HG02938 (cell line): Measurements from ENCODE around the gene WDR7.

Source experiments
- ATAC-seq: cut with Tn5 transposase; IDR thresholded peaks from one replicate; pipeline ENCODE4 v1.9.1; 2021; ENCODE audit warnings: mild to moderate bottlenecking, moderate library complexity; ENCODE audit not compliant: unreplicated experiment

Gene WDR7

DNA sequence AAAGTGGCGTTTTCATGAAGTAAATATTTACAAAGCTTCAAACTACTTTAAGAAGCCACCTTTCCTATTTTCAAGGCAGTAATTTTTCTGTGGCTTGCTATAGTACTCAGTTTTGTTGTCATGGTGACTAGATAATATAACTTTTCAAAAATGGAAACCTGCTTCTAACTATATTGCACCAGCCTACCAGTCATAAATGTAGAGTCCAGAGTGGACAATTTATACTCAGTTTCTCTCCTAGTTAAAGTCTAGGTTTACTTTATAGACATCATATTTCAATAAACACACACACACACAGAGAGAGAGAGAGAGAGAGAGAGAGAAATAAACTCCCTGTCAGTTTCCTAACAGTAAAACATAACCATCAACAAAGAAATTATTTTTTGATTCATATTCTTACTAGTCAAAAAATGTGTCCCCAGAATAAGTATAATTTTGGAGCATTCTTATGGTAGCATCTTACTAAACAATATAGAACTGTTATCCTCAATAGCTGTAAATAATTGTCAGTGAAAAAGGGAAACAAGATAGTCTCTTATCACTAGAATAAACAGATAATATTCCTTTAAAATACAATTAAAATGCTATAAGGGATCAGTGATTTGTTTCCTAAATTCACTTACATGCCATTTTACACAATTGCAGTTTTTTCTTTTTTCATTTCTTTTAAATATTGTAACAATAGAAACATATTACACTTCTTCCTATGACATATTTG, 332.3 kb downstream of the WDR7 start:
- no peak for ATAC-seq

DNA sequence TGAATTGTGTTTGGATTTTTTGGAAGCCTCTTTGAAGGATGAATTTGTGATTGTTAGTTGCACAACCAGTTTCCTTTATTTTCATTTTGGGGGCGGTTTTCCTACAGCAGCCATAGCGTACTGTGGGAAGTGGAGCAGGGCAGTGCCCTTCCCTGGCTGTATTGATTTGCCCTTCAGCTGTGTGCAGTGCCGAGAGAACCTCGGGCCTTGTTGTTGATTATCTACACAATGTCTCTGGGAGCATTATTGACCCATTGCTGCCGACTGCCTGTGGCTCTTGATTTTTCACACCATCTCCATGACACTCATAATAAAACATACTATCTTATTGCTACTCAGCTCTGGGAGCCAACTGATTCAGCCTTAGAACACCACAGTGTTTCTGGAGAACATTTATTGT, 333.6 kb downstream of the WDR7 start:
- ATAC-seq: no peak

DNA sequence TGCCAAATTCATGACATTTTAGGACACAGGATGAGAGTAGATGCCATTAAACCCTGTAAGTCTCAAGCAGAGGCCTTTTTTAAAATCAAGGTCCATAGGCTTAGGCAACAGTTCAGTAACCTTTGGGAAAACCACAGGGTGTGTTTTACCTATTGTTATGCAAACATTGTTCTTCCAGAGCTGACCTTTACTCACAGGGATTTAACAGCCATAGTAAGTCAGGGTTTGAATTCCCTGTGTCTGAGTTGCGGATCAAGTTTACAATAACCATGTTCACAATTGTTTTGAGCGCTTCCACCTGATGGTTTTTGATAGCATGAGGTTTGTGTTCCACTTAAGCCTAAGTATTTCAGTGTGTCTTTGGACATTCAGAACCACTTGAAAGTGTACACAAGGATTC, 335.7 kb downstream of the WDR7 start:
- ATAC-seq: no peak

DNA sequence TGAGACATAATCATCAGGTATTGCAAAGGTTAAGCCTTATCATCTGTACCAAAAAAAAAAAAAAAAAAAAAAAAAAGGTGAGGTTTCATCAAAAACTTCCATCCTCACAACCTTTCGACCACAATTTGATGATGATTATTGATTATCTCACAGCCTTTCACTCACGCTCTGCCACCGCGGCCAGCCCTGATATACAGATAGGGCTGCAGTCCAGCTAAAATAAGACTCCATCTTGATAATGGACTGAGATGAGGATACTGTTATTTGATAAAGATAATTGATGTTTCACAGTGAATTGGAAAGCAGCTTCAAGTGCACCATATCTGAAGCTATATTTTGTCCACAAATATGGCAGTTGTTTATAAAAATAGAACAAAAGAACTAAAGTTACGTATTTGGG, 336.1 kb downstream of the WDR7 start:
- ATAC-seq: no peak

DNA sequence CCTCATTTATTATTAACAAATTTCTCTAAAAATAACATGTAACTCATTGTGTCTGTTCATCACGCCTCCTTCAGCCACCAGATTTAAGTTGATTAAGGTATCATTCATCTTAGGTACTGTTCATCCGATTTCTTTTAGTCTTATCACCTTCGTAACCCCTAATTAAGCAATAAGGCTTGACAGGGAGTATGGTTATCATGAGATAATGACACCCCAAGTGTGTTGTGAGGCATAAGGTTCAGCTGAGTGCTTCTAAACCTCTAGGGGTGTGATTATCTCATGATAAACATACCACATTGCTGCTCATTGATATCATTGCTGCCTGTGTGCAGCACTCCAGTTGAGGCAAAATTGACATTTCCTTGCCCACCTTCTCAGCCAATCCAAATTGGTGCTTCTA, 336.9 kb downstream of the WDR7 start:
- no peak for ATAC-seq

DNA sequence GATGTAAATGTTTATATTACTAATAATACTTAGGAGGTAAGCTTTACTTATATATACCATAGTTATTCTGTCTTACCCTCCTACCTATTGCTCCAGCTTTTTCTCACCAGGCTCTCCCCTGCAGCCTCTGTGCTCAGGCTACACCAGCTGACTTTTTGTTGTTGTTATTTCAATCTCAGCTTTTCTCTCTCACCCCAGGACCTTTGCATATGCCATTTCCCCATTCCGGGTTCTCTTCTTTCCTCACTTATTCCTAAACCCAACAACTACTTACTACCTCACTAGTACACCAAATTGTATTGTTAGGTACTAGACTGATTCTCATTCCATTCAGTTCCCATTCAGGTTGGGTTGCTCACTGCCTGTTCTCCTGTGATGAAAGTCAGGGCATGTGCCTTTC, 339.5 kb downstream of the WDR7 start:
- ATAC-seq: no peak

DNA sequence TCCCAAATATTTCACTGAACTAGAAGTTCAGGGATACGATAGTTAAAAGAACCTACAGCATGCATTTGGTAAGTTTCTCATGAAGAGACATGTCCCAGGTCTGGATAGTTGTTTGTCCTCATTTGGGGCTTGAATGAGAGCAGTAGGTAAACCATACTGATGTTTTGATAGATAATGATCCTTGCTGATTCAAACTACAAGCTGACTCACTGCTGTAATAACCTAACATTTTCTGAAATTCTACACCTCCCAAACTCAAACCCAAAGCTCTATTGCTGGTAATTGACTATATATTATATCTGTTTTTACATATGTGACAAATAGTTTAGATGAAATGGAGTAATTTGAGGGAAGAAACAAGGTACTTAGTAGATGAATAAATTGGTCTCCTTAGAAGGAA, 341.6 kb downstream of the WDR7 start:
- no peak for ATAC-seq

DNA sequence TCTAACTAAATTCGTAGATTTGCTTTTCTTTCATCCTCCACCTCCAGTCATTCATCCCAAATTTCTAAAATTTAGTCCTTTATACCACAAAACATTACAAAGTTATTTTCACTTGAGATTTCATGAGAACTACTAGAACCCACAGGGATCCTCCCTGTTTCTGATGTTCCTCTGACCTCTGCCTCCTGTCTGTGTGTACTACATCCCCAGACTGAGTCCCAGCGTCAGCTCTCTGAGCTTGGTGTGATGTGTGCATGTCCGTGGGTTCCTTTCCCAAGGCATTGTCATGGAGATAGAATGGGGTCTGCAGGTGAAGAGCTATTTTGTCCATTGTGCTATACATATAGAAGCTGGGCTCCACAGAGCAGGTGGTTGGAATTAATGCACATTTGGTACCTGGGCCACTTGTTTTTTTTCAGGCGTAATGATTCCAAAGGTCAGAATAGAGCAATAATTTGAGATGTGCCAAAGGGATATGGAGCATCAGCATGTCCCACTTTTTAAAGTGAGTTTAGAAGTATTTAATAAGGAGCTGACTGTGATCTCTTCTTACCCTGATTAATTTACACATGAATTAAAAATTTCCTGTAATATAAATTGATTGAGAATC, 344.5 kb downstream of the WDR7 start:
- no peak for ATAC-seq

DNA sequence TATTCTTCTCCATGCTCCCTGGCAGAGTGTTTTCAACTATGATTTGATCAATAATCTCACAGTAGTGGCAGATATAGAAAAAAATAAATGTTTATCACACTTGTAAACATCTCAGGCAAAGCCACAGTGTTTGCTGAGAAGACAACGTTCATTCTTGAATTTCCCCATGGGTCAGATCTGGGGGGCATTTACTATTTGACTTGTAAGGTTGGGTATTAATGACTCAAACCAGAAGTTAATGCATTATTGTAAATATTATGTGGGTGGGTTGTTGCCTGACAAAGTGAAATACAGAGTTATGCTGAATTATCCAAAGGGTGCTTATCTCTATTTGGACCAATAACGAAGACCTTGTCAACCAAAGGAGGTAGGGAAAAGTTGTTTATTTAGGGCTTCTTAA, 346.0 kb downstream of the WDR7 start:
- ATAC-seq: no peak

DNA sequence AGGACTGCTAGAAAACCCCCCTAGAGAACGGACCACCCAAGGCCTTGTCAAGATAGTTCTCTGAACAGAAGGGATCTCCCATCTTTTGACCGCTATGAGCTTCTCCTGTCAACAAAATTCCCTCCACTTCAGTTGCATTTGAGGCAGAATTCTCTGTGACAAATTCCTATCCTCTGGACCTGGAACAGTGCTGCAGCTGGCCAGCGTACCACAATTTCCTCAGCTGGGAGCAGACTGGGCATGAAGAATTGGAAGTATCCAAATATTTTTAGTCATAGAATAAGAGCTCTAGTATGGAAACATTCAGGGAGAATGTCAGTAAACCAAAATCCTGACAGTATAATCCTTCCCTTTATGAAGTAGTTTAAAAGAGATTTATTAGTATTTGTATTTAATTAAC, 348.7 kb downstream of the WDR7 start:
- ATAC-seq: no peak

DNA sequence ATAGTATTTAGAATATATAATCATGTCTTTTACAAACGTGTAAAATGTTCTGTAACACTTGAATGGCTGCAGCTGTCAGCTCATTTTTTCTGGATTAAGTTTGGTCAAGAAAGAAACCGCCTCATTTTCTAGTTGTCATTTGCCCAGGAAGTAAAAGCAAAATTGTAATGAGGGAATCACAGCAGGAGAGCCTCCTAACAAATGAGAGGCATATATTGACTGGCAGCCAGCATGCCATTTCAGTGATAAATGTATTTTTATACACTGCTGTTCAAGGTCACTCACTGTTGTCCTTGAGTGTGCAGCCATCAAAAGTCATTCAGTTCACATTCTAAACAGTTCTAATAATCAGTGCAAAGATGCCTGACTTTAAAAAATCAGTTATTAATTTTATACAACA, 351.5 kb downstream of the WDR7 start:
- ATAC-seq: no peak

DNA sequence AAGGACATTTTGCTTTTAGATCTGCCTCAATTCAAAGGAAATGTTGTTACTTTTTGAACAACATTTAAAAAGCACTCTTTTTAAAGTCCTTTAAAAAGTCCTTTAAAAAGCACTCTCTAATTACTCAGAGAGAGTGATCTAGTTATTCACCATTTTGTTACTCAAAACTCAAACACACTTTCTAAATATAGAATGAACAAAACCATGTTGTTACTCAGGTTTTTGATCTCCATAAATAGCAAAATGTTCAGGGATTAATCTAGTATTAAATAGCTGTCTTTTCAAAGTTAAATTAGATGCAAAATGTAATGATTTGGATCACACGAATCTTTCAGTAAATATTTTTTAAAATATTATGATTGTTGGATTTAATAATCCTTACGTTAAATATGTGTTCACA, 352.2 kb downstream of the WDR7 start:
- ATAC-seq: no peak

DNA sequence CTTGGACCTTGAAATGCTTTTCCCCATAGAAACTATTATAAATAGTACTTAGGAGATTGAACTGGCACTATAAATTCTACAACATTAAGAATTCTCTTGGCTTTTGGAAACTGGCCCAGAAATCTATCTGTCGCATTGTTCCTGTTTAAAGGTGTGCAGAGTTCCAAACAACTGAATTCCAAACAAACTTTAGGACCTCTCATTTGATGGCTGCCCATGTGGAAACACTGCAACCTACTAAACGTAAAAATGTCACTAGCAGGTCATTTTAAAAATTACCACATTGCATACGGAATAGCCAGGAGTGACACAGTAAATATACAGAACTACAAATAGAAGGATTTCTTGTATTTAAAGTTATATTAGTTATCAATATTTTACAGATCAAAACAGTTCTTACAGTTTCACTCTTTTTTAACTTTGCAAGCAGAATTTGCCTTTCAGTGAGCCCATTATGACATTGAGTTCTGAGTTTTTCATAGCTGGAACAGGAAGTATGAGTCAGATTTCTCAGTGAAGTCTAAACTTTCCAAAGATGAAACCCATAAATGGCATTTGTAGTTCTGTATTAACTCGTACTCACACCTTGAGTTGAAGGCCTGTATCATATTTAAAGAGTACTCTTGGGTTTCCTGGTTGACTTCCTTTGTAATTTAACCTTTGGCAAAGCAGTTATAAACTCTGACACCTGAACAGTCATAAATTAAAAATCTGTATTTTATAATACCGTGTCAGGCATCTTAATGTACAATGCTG, 353.4 kb downstream of the WDR7 start:
- ATAC-seq: peak; percentile 95

DNA sequence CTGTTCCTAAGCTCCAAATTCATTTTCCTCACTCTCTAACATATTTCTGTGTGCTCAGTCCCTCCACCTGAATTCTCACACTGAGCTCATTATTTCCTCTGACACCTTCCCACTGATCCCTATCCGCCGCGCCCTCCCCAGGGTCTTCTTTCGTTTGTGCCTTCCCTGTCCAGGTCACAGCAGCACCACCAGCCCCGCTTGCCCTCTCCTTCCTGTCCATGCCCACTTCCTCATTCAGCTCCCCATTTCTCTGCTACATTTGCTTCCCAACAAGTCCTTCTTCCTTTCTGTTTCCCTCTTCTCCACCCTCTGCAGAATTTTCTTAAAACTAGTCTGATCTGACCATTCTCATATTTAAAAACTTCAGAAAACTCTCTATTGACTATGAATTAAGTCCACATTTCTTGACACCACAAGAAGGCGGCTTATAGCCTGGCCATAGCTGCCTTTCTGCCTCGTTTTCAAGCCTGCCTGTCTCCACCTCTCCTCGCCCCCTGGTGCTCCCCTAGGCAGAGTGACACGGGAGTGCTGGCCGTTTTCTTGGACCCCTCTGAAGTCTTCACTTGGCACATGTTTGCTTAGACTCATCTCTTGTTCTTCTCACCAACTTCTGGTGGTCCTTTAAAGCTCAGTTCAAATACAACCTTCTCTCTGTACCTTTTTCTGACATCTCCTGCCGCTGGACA, 357.0 kb downstream of the WDR7 start:
- no peak for ATAC-seq

DNA sequence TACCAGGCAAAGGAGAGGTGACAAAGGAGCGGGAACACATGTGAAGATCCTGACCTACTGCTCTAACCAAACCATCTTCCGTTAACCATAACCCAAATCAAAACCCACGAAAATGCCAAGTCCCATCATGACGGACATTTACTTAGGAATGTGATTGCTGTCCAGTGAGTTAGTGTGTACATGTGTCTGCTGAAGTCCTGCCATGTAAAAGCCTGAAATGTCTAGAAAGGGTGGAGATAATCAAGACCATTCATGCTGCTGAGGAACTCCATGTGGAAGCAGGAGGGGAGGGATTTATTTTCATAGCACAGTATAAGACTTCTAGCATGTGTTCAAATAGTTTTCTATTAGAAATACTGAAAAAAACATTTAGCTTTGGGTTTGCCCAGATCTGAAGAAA, 358.7 kb downstream of the WDR7 start:
- no peak for ATAC-seq

DNA sequence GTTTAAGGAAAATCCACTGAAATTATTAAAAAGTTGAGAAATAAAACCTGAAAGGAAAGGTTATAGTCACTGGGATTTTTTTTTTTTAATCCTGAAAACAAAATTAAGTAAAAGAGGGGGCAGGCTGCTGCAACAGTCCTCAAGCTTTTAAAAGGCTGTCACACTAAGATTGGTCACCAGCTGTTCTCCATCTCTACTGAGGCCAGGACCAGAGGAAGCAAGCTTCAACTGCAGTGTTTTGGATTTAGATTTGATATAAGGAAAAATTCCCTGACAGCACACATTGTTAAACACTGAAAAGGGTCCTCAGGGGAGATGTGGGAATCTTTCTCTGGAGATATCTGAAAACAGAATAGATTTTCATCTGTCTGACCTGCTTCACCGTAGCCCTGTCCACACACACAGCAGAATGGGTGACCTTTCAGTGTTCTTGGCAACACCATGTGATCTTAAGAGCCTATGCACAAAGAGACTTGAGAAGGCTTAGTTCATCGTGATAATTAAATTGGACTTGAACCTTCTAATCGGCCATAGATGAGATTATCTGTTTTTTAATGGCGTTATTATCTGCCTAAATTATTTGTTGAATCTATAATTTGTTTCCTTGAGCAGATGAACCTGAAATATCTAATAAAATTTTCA, 363.7 kb downstream of the WDR7 start:
- no peak for ATAC-seq

DNA sequence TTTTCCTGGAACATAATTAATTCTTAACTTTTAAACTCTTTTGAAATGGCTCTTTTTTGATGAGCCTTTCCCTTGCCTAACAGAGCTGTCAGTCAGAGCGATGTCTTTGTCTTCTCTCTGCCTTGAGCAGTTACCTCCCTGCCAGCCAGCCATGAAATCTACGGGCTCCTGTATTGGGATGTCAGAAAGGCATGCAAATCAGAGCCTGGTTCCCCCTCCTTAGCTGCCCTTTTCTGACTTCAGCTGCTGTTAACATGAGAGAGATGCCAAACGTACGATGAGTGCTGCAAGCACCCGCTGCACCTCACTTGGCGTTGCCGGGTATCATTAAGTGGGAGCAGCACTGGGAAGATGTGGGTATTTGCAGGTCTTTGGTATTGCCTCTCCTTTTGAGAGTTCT, 364.3 kb downstream of the WDR7 start:
- no peak for ATAC-seq

DNA sequence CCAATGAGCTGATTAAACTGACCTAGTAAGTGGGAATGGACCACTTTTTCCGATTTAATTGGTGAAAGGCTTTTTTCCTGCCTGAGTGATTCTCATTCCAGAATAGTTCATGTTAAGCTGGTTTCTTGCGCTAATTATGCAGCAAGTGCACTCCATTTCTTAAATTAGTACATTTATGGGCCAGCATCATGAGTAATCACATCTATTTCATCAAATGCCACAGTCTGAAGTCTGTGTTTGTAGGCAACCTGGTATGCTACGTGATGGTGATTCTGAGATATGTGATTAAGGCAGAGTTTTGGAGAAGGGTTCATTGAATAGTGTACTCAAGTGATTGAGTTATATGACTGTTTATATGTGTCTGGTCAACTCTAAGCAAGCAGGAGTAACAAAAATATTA, 367.7 kb downstream of the WDR7 start:
- no peak for ATAC-seq

DNA sequence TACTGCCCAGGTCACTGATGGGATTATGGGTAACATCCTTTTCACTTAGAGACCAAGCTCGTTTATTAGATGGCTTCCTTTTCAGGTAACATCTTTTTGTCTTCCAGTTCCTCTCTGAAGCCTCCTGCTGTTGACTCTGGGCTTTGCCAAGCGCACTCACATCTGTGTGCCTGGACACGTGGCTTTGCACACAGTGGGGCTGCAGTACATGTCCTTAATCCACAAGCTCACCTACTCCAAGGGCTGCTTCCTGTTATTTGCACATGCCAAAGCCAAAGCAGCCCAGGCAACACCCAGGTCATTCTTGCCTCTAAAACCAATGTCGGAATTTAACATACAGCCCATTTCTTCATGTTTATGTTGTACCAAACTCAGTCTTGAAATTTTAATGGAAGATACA, 371.6 kb downstream of the WDR7 start:
- ATAC-seq: no peak

DNA sequence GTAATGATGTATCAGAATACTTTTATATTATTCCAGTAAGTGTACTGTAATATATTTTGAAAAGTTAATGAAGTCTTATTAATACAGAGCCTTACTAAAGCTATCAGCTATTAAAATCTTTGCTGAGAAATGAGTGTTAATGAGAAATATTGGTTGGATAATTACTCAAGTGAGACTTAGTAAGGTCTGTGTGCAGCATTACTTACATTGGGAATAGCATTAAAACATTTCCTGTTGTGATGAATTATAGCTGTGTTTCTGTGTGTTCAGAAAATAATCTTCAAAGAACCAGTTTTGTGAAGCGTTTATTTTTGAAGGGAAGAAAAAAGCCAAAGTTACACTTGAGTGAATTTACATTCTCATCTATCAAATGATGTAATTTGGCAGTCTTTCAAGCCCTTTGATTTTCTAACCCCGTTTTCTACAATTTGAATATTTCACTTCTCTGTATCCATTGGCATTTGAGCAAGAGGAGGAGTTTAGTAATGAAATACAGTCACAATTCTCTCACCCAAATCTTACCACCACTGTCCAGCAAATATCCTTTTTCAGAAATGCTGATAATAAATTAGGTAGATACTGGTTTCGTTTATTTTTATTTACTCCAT, 372.2 kb downstream of the WDR7 start:
- no peak for ATAC-seq

DNA sequence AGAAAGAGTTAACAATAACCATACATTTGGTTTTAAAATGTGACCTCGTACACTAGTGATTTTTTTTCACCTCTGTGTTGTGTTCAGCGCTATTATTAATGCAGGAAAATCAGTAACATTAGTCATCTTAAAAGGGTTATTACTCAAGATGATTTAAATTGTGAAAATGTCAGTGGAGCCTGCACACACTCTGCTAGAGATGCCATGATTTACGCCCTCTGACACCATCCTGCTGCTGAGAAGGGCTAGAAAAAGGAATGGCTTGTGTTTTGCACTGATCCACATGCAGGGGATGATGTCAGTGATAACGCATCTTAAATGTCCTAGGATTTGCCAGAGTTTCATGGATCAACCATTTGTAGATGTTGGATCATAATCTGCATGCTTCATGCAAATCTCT, 374.4 kb downstream of the WDR7 start:
- no peak for ATAC-seq
